OCI-LY3 (cell line): Measurements from ENCODE around the gene HEMK1.

ENCODE experiments used
- EZH2phosphoT487 ChIP-seq: fragments of 200-600 bp; shearing (Covaris generic); IDR thresholded peaks from 2 replicates; pipeline ENCODE4 v1.6.1; 2018; ENCODE audit warnings: antibody characterized with exemption, mixed run types, low read depth
- TF ChIP-seq, protein P1 (sequence below): fragments of 200-600, 300-600 bp; sonication (generic); IDR thresholded peaks from 2 replicates; pipeline ENCODE4 v1.5.1; 2014; ENCODE audit warnings: antibody characterized with exemption, low read length, low read depth

DNA sequence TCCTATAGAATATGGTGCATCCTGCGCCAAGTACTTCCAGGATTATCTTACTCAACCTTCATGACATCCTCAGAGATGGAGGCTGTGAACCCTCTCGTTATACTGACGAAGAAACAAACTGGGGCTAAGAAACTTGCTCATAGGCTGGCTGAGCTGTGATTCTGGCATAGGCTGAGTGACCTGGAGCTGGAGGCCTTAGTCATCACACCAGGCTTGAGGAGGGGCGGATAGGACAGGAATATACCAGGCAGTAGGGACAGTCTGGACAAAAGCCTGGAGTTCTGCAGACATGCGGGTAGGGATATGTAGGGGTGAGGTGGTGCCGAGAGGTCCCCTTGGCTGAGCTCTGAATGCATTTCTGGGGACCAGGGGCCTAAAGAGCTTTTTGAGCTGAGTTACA, 18.1 kb downstream of the HEMK1 start:
- TF ChIP-seq, protein P1, sequence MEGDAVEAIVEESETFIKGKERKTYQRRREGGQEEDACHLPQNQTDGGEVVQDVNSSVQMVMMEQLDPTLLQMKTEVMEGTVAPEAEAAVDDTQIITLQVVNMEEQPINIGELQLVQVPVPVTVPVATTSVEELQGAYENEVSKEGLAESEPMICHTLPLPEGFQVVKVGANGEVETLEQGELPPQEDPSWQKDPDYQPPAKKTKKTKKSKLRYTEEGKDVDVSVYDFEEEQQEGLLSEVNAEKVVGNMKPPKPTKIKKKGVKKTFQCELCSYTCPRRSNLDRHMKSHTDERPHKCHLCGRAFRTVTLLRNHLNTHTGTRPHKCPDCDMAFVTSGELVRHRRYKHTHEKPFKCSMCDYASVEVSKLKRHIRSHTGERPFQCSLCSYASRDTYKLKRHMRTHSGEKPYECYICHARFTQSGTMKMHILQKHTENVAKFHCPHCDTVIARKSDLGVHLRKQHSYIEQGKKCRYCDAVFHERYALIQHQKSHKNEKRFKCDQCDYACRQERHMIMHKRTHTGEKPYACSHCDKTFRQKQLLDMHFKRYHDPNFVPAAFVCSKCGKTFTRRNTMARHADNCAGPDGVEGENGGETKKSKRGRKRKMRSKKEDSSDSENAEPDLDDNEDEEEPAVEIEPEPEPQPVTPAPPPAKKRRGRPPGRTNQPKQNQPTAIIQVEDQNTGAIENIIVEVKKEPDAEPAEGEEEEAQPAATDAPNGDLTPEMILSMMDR: no peak
- TF ChIP-seq EZH2phosphoT487: no peak
